HUES6 (cell line): Measurements from ENCODE around the gene COA8.

Experiments
- H3K27ac ChIP-seq: 2 replicates; pipeline ENCODE4 v1.7.0; 2013; ENCODE audit warnings: low read depth, mild to moderate bottlenecking, low read length, inconsistent platforms
- H3K27me3 ChIP-seq: 2 replicates; pipeline ENCODE4 v1.6.1; 2013; ENCODE audit warnings: low read length; ENCODE audit not compliant: control insufficient read depth, insufficient read depth
- H3K36me3 ChIP-seq: 2 replicates; pipeline ENCODE4 v1.6.1; 2013; ENCODE audit warnings: low read length; ENCODE audit not compliant: control insufficient read depth, insufficient read depth
- H3K4me1 ChIP-seq: 2 replicates; pipeline ENCODE4 v1.6.1; 2013; ENCODE audit warnings: low read length; ENCODE audit not compliant: control insufficient read depth, insufficient read depth
- H3K4me3 ChIP-seq: 2 replicates; pipeline ENCODE4 v1.5.1; 2013; ENCODE audit warnings: low read depth, low read length
- H3K9ac ChIP-seq: one replicate; pipeline ENCODE4 v1.6.1; 2013; ENCODE audit warnings: mild to moderate bottlenecking, low read length
- H3K9me3 ChIP-seq: 2 replicates; pipeline ENCODE4 v1.6.1; 2013; ENCODE audit warnings: low read depth, low read length; ENCODE audit not compliant: control insufficient read depth, insufficient read depth

The COA8 gene

GRCh38 chr14:103574707-103575285 lies 12.0 kb downstream of the COA8 start:
- no peaks in the 10 kb centered on the region for H3K9me3 ChIP-seq
- H3K27me3 ChIP-seq = no peaks in the 10 kb centered on the region
- H3K9ac ChIP-seq = no peak overlapping the region
- no peak overlapping the region for H3K27ac ChIP-seq
- H3K4me1 ChIP-seq = peaks cover 4% of the 10 kb centered on the region
- peaks cover 45% of the 10 kb centered on the region for H3K36me3 ChIP-seq
- H3K4me3 ChIP-seq = no peak overlapping the region

- Histone ChIP-seq H3K4me3 (no peak overlapping the region), H3K4me1 (peaks cover 4% of the 10 kb centered on the region), H3K9me3 (no peaks in the 10 kb centered on the region), H3K36me3 (peaks cover 50% of the 10 kb centered on the region), H3K27me3 (no peaks in the 10 kb centered on the region), H3K27ac (no peak overlapping the region), H3K9ac (no peak overlapping the region)
These were observed 13.7 kb downstream of the COA8 start for GRCh38 chr14:103576371-103577024.

- Histone ChIP-seq H3K9ac (no peak overlapping the region), H3K4me3 (no peak overlapping the region), H3K27ac (no peak overlapping the region), H3K36me3 (peaks cover 49% of the 10 kb centered on the region), H3K4me1 (peaks cover 4% of the 10 kb centered on the region), H3K27me3 (no peaks in the 10 kb centered on the region), H3K9me3 (no peaks in the 10 kb centered on the region)
These were observed 15.8 kb downstream of the COA8 start for GRCh38 chr14:103578401-103579075.

GRCh38 chr14:103581206-103581605 lies 18.4 kb downstream of the COA8 start:
- peaks cover 37% of the 10 kb centered on the region for H3K36me3 ChIP-seq
- H3K9me3 ChIP-seq = no peaks in the 10 kb centered on the region
- H3K4me3 ChIP-seq = no peak overlapping the region
- no peaks in the 10 kb centered on the region for H3K27me3 ChIP-seq
- H3K4me1 ChIP-seq = peaks cover 3% of the 10 kb centered on the region
- H3K9ac ChIP-seq = no peak overlapping the region
- no peak overlapping the region for H3K27ac ChIP-seq

GRCh38 chr14:103581954-103582703 lies 19.4 kb downstream of the COA8 start:
- H3K4me1 ChIP-seq = no peaks in the 10 kb centered on the region
- peaks cover 36% of the 10 kb centered on the region for H3K36me3 ChIP-seq
- H3K9me3 ChIP-seq = no peaks in the 10 kb centered on the region
- no peak overlapping the region for H3K4me3 ChIP-seq
- no peak overlapping the region for H3K27ac ChIP-seq
- no peaks in the 10 kb centered on the region for H3K27me3 ChIP-seq
- H3K9ac ChIP-seq = no peak overlapping the region

GRCh38 chr14:103584326-103584915 lies 21.7 kb downstream of the COA8 start:
- Histone ChIP-seq H3K4me3 (no peak overlapping the region), H3K9me3 (no peaks in the 10 kb centered on the region), H3K9ac (no peak overlapping the region), H3K4me1 (no peaks in the 10 kb centered on the region), H3K27me3 (no peaks in the 10 kb centered on the region), H3K27ac (no peak overlapping the region), H3K36me3 (peaks cover 29% of the 10 kb centered on the region)

- no peaks in the 10 kb centered on the region for H3K27me3 ChIP-seq
- no peak overlapping the region for H3K9ac ChIP-seq
- H3K36me3 ChIP-seq = peaks cover 12% of the 10 kb centered on the region
- H3K4me1 ChIP-seq = peaks cover 9% of the 10 kb centered on the region
- H3K9me3 ChIP-seq = no peaks in the 10 kb centered on the region
- H3K4me3 ChIP-seq = no peak overlapping the region
- H3K27ac ChIP-seq = no peak overlapping the region
These were observed 30.8 kb downstream of the COA8 start for GRCh38 chr14:103593577-103593976.

GRCh38 chr14:103594265-103594664 lies 31.5 kb downstream of the COA8 start:
- Histone ChIP-seq H3K4me3 (no peak overlapping the region), H3K4me1 (peaks cover 9% of the 10 kb centered on the region), H3K9ac (no peak overlapping the region), H3K9me3 (no peaks in the 10 kb centered on the region), H3K36me3 (peaks cover 6% of the 10 kb centered on the region; the same call in 1 of the 2 replicates), H3K27me3 (no peaks in the 10 kb centered on the region), H3K27ac (no peak overlapping the region; the same call in 1 of the 2 replicates)

- Histone ChIP-seq H3K9me3 (no peaks in the 10 kb centered on the region), H3K4me1 (peaks cover 9% of the 10 kb centered on the region), H3K36me3 (no peaks in the 10 kb centered on the region), H3K27ac (no peak overlapping the region), H3K4me3 (no peak overlapping the region), H3K27me3 (no peaks in the 10 kb centered on the region), H3K9ac (no peak overlapping the region)
These were observed 35.0 kb downstream of the COA8 start for GRCh38 chr14:103597623-103598377.

- Histone ChIP-seq H3K9me3 (no peaks in the 10 kb centered on the region), H3K9ac (no peak overlapping the region), H3K4me1 (no peaks in the 10 kb centered on the region; the same call in 1 of the 2 replicates), H3K27me3 (no peaks in the 10 kb centered on the region), H3K4me3 (no peak overlapping the region), H3K27ac (no peak overlapping the region), H3K36me3 (no peaks in the 10 kb centered on the region)
These were observed 37.7 kb downstream of the COA8 start for GRCh38 chr14:103600503-103600902.
